ENCODE data around the gene LRIF1.

The LRIF1 gene

GRCh38 chr1:110928191-110928590, 35.5 kb downstream of the LRIF1 start:
- Histone ChIP-seq H3K9ac (ENCODE audit: low read depth, low read length) (no peak overlapping the region), H3K9me3 (ENCODE audit: insufficient read depth, low read length, severe bottlenecking) (no peaks in the 10 kb centered on the region), H3K27ac (ENCODE audit: low read length) (no peak overlapping the region), H3K4me3 (ENCODE audit: low read depth in 1 of 2, low read length in 2 of 2) (no peak overlapping the region), H3K36me3 (ENCODE audit: insufficient read depth, low read length) (no peaks in the 10 kb centered on the region), H3K4me1 (ENCODE audit: insufficient read depth, low read length) (no peaks in the 10 kb centered on the region), H4K20me1 (ENCODE audit: insufficient read depth, low read length) (no peaks in the 10 kb centered on the region), H3K27me3 (ENCODE audit: insufficient read depth, low read length, poor library complexity) (no peaks in the 10 kb centered on the region), H3K4me2 (ENCODE audit: insufficient read depth, low read length) (no peak overlapping the region), H3K79me2 (ENCODE audit: insufficient read depth, low read length) (no peaks in the 10 kb centered on the region), H2AFZ (ENCODE audit: low read depth, low read length) (no peak overlapping the region)
- TF ChIP-seq CTCF (IDR thresholded peaks at IDR 0.05; ENCODE audit: borderline replicate concordance, extremely low read depth, low read length, poor library complexity, severe bottlenecking) (no peak), EZH2 (IDR thresholded peaks at IDR 0.05; ENCODE audit: borderline replicate concordance, low read depth, low read length, severe bottlenecking) (no peak)
- DNase-seq: no peak
- no peak for ATAC-seq (ENCODE audit: insufficient read depth, low read depth)

- TF ChIP-seq CTCF (IDR thresholded peaks at IDR 0.05; ENCODE audit: borderline replicate concordance, extremely low read depth, low read length, poor library complexity, severe bottlenecking) (no peak), EZH2 (IDR thresholded peaks at IDR 0.05; ENCODE audit: borderline replicate concordance, low read depth, low read length, severe bottlenecking) (no peak)
- no peaks in the 10 kb centered on the region for H4K20me1 ChIP-seq (ENCODE audit: insufficient read depth, low read length)
- no peak for ATAC-seq (ENCODE audit: insufficient read depth, low read depth)
- no peak overlapping the region for H3K4me3 ChIP-seq (ENCODE audit: low read depth in 1 of 2, low read length in 2 of 2)
- H3K36me3 ChIP-seq (ENCODE audit: insufficient read depth, low read length): no peaks in the 10 kb centered on the region
- H3K79me2 ChIP-seq (ENCODE audit: insufficient read depth, low read length): no peaks in the 10 kb centered on the region
- H3K27ac ChIP-seq (ENCODE audit: low read length): no peak overlapping the region
- no peaks in the 10 kb centered on the region for H3K4me1 ChIP-seq (ENCODE audit: insufficient read depth, low read length)
- DNase-seq: no peak
- H3K9ac ChIP-seq (ENCODE audit: low read depth, low read length): no peak overlapping the region
- no peaks in the 10 kb centered on the region for H3K9me3 ChIP-seq (ENCODE audit: insufficient read depth, low read length, severe bottlenecking)
- no peak overlapping the region for H2AFZ ChIP-seq (ENCODE audit: low read depth, low read length)
- no peaks in the 10 kb centered on the region for H3K27me3 ChIP-seq (ENCODE audit: insufficient read depth, low read length, poor library complexity)
- no peak overlapping the region for H3K4me2 ChIP-seq (ENCODE audit: insufficient read depth, low read length)
These were observed 36.1 kb downstream of the LRIF1 start for GRCh38 chr1:110927484-110928075.

- no peak overlapping the region for H3K4me3 ChIP-seq (ENCODE audit: low read depth in 1 of 2, low read length in 2 of 2)
- peaks cover 6% of the 10 kb centered on the region for H3K4me1 ChIP-seq (ENCODE audit: insufficient read depth, low read length)
- H3K36me3 ChIP-seq (ENCODE audit: insufficient read depth, low read length): no peaks in the 10 kb centered on the region
- H4K20me1 ChIP-seq (ENCODE audit: insufficient read depth, low read length): no peaks in the 10 kb centered on the region
- no peaks in the 10 kb centered on the region for H3K9me3 ChIP-seq (ENCODE audit: insufficient read depth, low read length, severe bottlenecking)
- no peak for ATAC-seq (ENCODE audit: insufficient read depth, low read depth)
- TF ChIP-seq CTCF (IDR thresholded peaks at IDR 0.05; ENCODE audit: borderline replicate concordance, extremely low read depth, low read length, poor library complexity, severe bottlenecking) (no peak), EZH2 (IDR thresholded peaks at IDR 0.05; ENCODE audit: borderline replicate concordance, low read depth, low read length, severe bottlenecking) (no peak)
- no peak overlapping the region for H3K27ac ChIP-seq (ENCODE audit: low read length)
- no peaks in the 10 kb centered on the region for H3K79me2 ChIP-seq (ENCODE audit: insufficient read depth, low read length)
- H3K9ac ChIP-seq (ENCODE audit: low read depth, low read length): no peak overlapping the region
- H2AFZ ChIP-seq (ENCODE audit: low read depth, low read length): no peak overlapping the region
- no peak overlapping the region for H3K4me2 ChIP-seq (ENCODE audit: insufficient read depth, low read length)
- H3K27me3 ChIP-seq (ENCODE audit: insufficient read depth, low read length, poor library complexity): no peaks in the 10 kb centered on the region
- no peak for DNase-seq
These were observed 41.8 kb downstream of the LRIF1 start for GRCh38 chr1:110921953-110922352.

All from DND-41 (cell line).